Stimulated activated CD4-positive, alpha-beta T cell treated with anti-CD3 and anti-CD28 coated beads, Interleukin-4, amount 100 ng/mL, for 1 hour (primary cell): ENCODE measurements around the gene SELENOT.
"Not testable (repeated sequence)": the region's sequence is repeated elsewhere in the genome, so short reads cannot be mapped to it uniquely, and the experiment has no call there.

Source experiments
- DNase-seq: peaks from one replicate; pipeline ENCODE4 v3.0.0-alpha.2; 2020

Gene SELENOT

DNA sequence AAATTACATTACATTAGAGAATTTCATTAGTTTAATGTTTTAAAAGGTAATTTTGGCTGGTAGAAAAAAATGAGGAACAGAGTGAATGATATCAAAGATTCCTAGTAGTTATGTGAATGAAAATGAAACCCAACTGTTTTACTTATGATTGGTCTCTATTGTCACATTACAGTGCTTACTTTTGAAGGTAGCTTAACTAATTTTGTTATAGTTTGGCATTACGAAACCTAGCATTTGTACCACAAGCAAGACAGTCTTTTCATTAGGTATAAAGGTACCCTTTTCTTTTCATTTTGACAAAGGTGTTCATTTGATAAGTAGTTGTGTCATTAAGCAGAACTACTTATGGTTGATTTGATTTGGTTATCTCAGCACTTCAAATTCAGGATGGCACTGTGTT, 6.9 kb downstream of the SELENOT start:
- no peak for DNase-seq

DNA sequence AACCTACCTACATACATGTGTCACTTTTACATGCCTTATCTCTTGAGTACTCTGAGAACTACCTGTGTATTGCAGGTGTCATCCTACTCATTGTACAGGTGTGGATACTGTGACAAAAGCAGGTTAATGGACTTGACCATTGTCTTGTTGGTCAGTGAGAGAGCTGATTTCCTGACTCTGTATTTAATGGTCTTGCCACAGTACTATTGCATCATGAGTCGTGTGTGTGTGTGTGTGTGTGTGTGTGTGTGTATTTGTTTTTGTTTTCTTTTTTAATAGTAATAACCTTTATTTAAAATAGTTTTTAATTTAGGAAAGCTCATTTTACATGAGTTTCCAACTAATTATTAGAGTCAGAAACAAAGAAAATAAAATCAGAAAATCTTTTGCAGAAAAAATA, 7.7 kb downstream of the SELENOT start:
- no peak for DNase-seq

DNA sequence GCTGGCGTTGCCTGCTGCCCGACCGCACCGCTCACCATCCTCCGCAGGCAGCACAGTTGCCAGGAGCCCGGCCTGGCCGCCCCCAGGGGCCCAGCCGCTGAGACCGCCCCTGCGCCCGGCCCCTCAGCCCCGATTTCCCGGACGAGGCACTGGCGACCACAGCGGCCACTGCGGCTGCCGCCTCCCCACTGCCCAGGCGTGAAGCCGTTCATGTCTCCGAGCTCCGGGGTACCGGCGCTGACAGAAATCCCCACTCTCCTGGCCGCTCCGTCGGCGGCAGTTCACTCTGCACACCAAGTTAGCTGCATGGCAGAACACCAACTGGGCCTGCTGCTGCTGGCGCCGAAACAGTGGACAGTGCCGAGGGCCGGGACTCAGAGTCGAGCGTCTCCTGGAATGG, 8.5 kb downstream of the SELENOT start:
- DNase-seq, result no peak

DNA sequence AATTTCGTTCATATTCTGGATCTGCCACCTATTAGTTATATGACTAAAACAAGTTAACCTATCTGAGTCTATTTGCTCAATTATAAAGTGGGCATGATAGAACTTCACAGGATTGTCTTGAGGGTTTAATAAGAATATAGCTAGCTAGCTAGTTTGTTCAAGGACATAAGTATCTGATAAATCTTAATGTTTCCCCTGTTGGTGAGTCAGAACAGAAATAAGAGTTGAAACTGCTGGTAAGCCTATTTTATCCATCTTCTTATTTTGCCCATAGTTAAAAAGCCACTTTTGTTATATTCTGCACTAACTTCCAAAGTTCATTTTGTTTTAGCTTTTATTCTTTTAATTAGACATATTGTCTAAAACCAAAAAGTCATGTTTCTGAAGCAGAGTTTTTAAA, 9.4 kb downstream of the SELENOT start:
- no peak for DNase-seq

DNA sequence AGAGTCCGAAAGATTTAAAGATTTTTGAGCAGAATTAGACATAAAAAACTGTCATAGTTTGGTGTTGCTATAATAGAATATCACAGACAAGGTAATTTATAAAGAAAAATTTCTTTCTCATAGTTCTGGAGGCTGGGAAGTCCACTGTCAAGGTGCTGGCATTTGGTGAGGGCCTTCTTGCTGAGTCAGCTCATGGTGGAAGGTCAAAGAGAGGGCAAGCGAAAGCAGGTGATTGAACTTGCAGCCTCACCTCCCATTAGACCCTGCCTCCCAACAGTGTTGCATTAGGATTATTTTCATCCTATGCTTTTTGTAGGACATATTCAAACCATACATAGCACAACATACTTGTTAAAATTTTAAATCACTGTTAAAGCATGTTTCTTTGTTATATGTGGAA, 9.9 kb downstream of the SELENOT start:
- no peak for DNase-seq

DNA sequence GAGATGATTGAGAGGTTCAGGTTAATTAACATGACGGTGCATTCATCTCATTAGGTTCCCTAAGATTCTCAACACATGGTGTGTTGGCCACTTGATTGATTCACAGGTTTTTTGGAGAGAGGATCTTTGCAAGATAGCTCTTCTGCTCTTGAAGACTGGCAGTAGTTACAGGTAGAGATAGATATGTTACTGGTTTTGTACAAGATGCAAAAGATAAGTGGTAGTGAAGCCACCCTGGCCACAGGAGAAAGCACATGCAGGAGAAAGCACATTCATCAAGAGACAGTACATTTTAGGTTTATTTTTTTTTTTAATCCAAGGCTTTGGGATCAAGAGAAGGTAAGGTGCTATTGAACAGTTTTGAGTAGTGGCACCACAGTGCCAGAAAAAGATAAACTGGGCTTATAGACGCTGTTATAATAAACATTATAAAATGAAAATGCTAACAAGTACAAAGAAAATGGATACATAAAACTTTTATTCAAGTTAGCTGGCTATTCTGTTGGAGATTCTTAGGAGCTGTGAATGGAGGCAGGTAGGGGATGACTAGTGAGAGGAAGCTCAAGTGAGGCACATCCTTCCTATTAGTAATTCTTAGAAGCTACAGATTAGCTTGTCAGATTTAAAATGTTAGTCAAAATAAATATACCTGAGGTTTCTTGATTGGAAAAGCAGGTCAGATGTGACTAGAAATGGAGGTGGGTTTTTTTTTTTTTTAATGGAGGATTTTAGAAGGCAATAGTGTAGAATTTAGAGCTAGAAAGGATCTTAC, 10.8 kb downstream of the SELENOT start:
- DNase-seq, result no peak

DNA sequence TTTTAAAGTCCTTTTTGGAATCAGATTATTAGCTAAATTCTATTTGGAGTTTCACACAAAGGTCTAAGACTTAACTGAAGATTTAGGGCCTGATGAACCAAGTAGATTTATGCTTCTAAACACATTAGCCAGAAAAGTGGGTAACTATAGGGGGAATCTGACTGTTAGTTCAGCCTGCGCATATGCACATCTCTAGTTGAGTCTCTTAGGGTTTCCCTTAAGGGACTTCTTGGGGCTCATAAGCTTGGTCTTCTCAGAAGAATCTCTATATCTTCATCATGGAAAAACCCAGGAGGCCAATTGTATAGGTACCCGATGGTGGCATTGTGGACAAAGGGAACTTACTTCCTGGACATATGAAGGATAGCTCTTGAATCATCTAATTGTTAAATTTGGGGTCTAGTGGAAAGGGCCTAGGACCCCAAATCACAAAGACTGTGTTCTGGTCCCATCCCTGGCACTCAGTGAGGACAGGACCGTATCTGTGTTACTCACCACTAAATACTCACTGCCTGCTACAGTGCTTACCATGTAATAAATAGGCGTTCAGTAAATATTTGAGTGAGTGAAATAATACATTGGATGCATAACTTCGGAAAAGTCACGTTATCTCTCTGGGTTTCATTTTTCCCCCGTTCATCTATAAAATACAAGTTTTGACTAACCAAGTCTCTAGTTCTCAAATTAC, 17.0 kb downstream of the SELENOT start:
- DNase-seq, result no peak

DNA sequence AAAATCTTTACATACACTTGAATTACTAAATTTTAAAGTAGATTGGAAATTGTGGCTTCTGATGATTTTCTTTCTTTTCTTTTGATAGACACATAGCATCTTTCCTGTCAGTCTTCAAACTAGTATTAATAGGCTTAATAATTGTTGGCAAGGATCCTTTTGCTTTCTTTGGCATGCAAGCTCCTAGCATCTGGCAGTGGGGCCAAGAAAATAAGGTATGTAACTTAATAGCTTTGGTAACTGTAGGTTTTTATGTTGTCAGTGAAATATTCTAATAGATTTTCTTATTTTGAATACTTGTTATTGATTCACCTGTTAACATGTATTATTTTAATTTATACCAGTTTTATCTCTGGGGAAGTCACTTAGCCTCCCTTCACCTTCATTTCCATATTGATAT, 19.8 kb downstream of the SELENOT start:
- not testable (repeated sequence) for DNase-seq

DNA sequence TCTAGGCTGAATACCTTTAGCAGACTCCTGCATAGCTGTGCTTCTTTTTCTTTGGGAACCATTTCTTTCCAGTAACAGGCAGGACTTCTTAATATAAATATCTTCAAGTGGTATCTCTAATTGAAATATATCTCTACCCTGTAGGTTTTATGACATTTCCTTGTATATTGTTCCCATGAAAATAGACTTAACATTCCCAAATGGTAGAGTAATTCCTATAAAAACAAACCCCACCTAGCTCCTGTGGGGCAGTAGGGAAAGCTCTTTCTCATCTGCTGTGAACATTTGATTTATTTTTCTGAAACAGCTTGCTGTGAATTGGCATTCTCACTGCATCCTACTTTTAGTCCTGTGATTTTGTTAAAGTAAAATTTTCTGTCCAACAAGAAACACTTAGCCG, 20.8 kb downstream of the SELENOT start:
- DNase-seq, result no peak

DNA sequence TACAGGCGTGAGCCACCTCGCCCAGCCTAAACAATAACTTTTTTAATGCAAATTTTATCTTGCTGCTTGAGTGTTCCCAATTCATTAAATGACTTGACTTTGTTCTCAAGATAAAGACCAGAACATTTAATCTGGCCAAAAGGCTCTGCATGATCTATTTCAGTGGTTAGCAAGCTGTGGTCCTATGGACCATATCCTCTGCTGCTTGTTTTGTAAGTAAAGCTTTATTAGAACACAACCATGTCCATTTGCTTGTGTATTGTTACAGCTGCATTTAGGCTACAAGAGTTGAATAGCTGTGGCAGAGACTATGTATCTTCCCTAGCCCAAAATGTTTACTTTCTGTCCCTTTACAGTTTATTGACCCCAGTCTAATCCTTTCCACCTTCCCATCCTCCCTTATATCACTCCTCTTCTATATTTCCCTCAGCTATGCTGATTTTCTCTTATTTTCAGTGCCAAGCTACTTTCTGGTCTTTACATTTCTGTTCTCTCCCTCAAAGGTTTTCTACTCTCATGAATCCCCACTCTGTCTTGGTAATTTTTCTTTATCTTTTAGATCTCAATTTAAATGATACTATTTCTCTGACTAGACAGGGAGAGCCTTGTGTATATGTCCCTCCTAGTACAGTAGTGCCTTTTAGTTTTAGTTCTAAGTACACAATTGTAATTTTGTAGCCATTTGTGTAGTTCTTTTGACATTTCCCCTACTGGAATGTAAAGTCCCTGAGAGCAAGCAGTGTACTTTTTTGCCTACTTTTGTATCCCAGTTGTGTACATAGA, 23.2 kb downstream of the SELENOT start:
- no peak for DNase-seq

DNA sequence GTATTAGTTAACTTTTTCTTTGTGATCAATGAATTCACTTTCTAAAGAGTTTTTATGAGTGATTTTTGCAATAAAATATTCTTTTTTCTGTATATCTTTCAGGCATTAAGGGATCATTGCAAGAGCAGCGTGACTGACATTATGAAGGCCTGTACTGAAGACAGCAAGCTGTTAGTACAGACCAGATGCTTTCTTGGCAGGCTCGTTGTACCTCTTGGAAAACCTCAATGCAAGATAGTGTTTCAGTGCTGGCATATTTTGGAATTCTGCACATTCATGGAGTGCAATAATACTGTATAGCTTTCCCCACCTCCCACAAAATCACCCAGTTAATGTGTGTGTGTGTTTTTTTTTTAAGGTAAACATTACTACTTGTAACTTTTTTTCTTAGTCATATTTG, 24.4 kb downstream of the SELENOT start:
- no peak for DNase-seq

DNA sequence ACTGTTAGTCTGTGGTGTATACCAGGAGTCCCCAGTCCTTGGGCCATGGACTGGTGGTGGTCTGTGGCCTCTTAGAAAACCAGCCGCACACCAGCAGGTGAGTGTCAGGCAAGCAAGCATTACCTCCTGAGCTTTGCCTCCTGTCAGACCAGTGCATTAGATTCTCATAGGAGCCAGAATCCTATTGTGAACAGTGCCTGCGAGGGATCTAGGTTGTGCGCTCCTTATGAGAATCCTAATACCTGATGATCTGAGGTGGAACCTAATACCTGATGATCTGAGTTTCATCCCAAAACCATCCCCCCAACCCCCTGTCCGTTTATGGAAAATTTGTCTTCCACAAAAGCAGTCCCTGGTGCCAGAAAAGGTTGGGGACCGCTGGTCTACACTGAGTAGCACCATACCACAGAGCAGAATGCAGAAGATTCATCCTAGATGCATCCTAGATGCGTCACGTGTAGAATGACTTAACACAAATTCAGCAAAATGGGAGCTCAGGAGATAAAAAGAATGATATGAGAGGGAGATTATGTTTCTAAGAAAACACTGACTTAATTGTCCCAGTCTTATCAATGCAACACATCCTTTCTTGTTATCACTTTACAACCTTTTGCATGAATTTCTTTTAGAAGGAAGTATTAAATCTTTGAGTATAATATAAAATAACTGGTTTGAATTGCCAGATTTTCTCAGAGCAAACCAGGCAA, 28.5 kb downstream of the SELENOT start:
- DNase-seq, result no peak

DNA sequence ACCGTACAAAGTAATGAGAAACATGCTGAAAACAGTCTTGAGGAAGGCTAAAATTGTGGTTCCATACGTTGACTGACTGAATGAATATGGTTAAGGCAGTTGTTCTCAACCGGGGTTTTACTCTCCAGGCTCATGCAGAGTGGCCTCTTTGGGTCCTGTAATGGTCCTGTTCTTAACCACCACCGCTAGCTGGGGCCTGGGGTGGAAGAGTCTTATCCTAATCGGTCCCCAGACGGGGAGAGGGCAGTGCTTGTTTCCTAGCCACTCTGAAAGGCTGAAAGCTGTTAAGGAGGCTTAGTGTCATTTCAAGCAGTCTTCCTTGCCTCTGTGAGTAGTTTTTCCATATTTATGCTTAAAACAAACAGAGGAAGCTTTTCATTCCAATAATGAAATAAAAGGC, 32.0 kb downstream of the SELENOT start:
- no peak for DNase-seq

DNA sequence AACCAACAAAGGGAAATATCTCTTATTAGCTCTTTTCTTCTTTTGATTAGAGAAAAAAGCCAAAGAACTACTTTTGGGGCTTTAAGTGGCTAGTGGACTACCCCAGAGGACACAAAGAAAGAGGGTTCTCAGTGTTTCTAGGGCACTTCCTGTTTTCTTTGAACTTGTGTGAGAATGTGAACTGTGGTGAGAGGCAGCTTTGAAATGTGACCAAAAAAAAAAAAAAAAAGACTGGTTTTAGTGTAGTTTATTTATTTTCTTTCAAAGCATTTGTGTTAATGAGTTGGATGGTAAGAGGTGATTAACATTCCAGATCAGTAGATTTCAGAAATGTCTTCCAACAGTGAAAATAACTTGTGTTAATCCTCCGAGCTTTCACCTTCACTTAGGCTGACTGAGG, 32.4 kb downstream of the SELENOT start:
- DNase-seq, result no peak

DNA sequence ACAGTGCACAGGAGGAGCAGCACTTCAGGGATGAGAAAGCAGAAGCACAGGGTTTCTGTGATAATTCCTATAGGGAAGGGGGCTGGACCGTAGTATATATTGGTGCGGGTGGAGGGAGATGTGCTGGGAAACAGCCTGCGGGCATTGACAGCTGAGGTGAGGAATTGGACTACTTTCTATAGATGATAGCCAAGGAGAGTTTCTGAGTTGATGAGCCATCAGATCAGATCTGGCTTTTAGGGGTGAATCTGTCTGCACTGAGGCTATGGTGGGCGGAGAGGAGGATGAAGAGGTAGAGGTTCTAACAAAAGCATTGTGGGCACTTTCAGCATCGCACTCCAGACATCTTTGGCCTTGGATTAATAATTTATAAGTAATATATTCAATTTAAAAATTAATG, 33.1 kb downstream of the SELENOT start:
- no peak for DNase-seq

DNA sequence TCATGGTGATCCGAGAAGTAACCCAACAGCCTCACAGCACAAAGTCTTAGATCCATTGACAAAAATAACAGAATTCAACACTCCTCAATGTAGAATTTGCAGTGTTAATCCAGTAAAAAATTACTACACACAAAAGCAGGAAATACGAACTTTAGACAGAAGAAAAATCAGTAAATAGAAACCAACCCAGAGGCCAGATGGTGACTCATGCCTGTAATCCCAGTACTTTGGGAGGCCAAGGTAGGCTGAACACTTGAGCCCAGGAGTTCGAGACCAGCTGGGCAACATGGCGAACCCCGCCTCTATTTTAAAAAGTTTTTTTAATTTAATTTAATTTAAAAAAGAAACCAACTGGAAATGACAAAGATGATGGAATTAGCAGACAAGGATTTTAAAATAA, 36.1 kb downstream of the SELENOT start:
- DNase-seq, result no peak

DNA sequence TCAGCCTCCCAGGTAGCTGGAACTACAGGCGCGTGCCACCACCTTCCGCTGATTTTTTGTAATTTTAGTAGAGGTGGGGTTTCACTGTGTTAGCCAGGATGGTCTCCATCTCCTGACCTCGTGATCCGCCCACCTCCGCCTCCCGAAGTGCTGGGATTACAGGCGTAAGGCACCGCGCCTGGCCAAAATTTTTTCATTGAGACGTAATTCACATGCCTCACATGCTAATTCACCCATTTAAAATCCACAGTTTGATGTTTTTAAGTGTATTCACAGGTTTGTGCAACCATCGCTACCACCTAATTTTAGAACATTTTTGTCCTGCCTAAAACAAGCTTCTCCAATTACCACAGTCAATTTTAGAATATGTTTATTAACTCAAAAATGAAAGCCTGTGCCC, 37.1 kb downstream of the SELENOT start:
- DNase-seq, result no peak

DNA sequence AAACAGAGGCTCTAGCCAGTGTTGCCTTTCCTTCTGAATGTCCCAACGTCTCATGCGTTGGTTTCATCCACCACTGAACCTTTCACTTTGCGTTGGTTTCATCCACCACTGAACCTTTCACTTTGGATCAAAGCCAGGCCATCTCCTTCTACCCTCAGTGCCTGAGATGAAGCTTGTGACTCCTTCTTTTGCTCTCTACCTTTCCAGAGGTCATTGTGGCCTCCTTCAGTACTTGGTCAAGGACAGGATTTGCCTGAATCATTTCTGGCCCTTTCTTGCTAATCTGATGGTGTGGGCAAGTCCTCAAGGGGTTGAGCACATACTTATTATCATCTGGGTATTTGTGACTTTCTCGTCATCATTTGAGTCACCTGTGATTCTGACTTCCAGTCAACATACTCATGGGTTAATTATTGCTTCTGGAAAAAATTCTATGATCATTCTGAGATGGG, 50.0 kb downstream of the SELENOT start:
- no peak for DNase-seq

DNA sequence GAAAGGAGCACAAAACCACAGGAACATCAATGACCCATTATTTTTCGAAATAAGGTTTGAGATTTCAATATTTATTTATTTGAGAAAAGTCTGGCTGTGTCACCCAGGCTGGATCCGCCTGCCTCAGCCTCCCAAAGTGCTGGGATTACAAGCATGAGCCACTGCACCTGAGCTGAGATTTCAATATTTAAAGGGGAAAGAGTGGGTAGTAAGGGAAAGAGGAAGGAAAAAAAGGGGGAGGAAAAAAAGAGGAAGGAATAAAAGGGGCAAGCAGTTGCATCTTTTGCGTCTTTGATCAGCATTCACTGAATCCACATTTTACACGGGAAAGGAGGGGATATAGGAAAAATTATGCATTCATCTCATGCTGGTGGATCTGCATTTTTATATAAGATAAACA, 53.2 kb downstream of the SELENOT start:
- DNase-seq, result no peak

DNA sequence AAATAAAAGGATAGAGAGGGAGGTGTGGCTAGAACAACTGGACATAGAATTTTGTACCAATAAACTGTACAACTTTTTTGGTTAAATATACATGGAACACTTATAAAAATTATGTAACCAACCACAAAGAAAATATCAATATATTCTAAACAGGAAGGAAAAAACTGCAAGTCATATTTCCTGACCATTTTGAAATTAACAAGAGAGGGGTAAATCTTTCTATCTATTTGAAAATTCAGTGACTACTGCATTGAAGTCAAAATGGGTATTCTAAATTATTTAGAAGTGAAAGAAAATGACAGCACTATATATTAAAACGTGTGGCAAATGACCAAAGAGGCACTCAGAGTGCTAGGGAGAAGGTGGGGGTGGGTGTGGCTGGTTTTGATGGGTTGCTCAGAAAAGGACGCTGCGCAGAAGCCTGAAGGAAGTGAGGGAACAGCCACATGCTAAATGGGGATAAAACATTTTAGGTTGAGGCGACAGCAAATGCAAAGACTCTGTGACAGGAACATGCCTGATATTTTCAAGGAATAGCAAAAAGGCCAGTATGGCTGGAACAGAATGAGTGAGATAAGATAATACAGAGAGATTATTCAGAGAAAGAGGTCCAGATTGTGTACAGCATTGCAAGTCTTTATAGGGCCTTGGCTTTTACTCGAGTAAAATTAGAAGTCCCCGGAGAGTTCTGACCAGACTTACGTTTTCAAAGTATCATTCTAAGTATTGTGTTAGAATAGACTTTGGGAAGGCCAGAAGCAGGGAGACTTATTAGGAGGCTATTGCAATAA, 59.5 kb downstream of the SELENOT start:
- no peak for DNase-seq

DNA sequence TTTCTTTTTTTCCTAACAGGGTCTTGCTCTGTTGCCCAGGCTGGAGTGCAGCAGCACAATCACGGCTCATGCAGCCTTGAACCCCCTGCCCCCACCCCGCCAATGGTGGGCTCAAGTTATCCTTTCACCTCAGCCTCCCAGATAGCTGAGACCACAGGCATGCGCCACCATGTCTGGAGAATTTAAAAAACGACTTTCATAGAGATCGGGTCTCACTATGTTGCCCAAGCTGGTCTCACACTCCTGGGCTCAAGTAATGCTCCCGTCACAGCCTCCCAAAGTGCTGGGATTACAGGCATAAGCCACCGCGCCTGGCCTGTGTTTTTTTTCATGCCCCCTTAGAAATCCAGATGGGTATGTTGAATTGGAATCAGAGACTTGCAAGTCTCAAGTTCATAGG, 60.3 kb downstream of the SELENOT start:
- no peak for DNase-seq

DNA sequence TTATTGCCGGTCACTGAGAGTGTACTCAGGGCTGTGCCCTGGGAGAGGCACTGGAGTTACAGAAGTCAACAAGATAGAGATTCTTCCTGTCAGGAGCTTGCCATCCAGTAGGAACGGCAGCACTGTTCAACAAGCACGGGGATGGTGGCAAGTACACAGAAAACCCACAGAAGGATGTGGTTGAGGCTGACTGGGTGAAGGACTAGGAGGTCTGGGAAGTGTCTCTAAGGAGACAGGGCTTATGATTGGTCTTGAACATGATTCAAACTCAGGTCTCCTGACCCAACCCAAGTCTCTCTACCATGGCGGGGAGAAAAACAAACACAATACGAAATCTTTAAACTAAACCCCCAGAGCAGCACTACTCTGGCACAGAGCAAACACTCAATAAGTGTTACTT, 63.0 kb downstream of the SELENOT start:
- DNase-seq, result no peak
